RWPE2 (cell line): ENCODE data around the gene IQCE.

ENCODE experiments used
- ATAC-seq: fragments of 200-7000 bp; cut with Tn5 transposase; 3 replicates; pipeline ENCODE4 v1.9.1; 2021; ENCODE audit warnings: low read depth
- DNase-seq: peaks from one replicate; pipeline ENCODE4 v3.0.0-alpha.2; 2020; ENCODE audit warnings: low spot score
- H3K27ac ChIP-seq: fragments of 450-650 bp; 2 replicates; pipeline ENCODE4 v1.5.1; 2017; ENCODE audit warnings: mild to moderate bottlenecking; ENCODE audit not compliant: poor library complexity, severe bottlenecking
- H3K27me3 ChIP-seq: fragments of 250-450 bp; sonication (Bioruptor Pico); 2 replicates; pipeline ENCODE4 v1.5.1; 2021; ENCODE audit warnings: mild to moderate bottlenecking, moderate library complexity; ENCODE audit not compliant: insufficient read depth, poor library complexity, severe bottlenecking
- H3K36me3 ChIP-seq: fragments of 250-450 bp; sonication (Bioruptor Pico); 2 replicates; pipeline ENCODE4 v1.5.1; 2020; ENCODE audit warnings: low read depth, mild to moderate bottlenecking, moderate library complexity
- H3K4me1 ChIP-seq: fragments of 250-450 bp; sonication (Bioruptor Pico); 2 replicates; pipeline ENCODE4 v1.5.1; 2021; ENCODE audit warnings: mild to moderate bottlenecking, moderate library complexity; ENCODE audit not compliant: insufficient read depth, poor library complexity, severe bottlenecking
- H3K4me3 ChIP-seq: fragments of 250-450 bp; sonication (Bioruptor Pico); 2 replicates; pipeline ENCODE4 v1.5.1; 2021; ENCODE audit warnings: mild to moderate bottlenecking, moderate library complexity; ENCODE audit not compliant: severe bottlenecking
- H3K9me3 ChIP-seq: fragments of 250-450 bp; sonication (Bioruptor Pico); 2 replicates; pipeline ENCODE4 v1.5.1; 2021; ENCODE audit warnings: mild to moderate bottlenecking, moderate library complexity; ENCODE audit not compliant: severe bottlenecking
- CTCF ChIP-seq: fragments of 450-650 bp; IDR thresholded peaks from one replicate; pipeline ENCODE4 v1.5.1; 2017; ENCODE audit warnings: mild to moderate bottlenecking, moderate library complexity; ENCODE audit not compliant: poor library complexity, severe bottlenecking

IQCE gene

GRCh38 chr7:2580636-2581035 is 21.9 kb downstream of the IQCE start:
- no peak for TF ChIP-seq CTCF
- H3K36me3 ChIP-seq, result no peaks in the 10 kb centered on the region
- ATAC-seq (no peak), DNase-seq (no peak)
- H3K27me3 ChIP-seq, result no peaks in the 10 kb centered on the region
- no peak overlapping the region for H3K27ac ChIP-seq
- no peaks in the 10 kb centered on the region for H3K4me1 ChIP-seq
- no peak overlapping the region for H3K4me3 ChIP-seq
- no peaks in the 10 kb centered on the region for H3K9me3 ChIP-seq

GRCh38 chr7:2582006-2582735 is 23.4 kb downstream of the IQCE start:
- Histone ChIP-seq H3K4me1 (no peaks in the 10 kb centered on the region), H3K27me3 (no peaks in the 10 kb centered on the region), H3K27ac (no peak overlapping the region), H3K9me3 (no peaks in the 10 kb centered on the region), H3K4me3 (no peak overlapping the region), H3K36me3 (no peaks in the 10 kb centered on the region)
- DNase-seq, result no peak
- TF ChIP-seq CTCF, result no peak
- no peak for ATAC-seq

- no peak for TF ChIP-seq CTCF
- no peak for DNase-seq
- no peak overlapping the region for H3K4me3 ChIP-seq
- no peaks in the 10 kb centered on the region for H3K36me3 ChIP-seq
- no peak overlapping the region for H3K27ac ChIP-seq
- H3K9me3 ChIP-seq, result no peaks in the 10 kb centered on the region
- no peaks in the 10 kb centered on the region for H3K4me1 ChIP-seq
- no peaks in the 10 kb centered on the region for H3K27me3 ChIP-seq
- ATAC-seq, result no peak
Measured at GRCh38 chr7:2583798-2584580, 25.2 kb downstream of the IQCE start.

- no peaks in the 10 kb centered on the region for H3K4me1 ChIP-seq
- ATAC-seq, result no peak
Measured at GRCh38 chr7:2585446-2585845, 26.7 kb downstream of the IQCE start.

More at GRCh38 chr7:2585446-2585845, 26.7 kb downstream of the IQCE start:
- Histone ChIP-seq H3K4me3 (no peak overlapping the region), H3K27ac (no peak overlapping the region), H3K27me3 (no peaks in the 10 kb centered on the region), H3K9me3 (no peaks in the 10 kb centered on the region), H3K36me3 (no peaks in the 10 kb centered on the region)
- DNase-seq, result no peak
- TF ChIP-seq CTCF, result no peak
